Lower leg skin (tissue), 4 donors: Measurements from ENCODE around the gene TMEM169. TPM values are rescaled to one million over a fixed set of nuclear protein-coding genes. Genes with fewer than 3 reads are reported as not detected.

Experiments
- DNase-seq, 2 donors: peaks; one replicate each; pipeline ENCODE4 v3.0.0-alpha.2; 2019; ENCODE audit warnings: low spot score in 2 of 2
- H3K4me3 ChIP-seq: fragments of 200-600 bp; sonication (generic); 2 replicates; pipeline ENCODE4 v1.5.1; 2017; ENCODE audit warnings: mild to moderate bottlenecking, low read depth; ENCODE audit not compliant: poor library complexity, severe bottlenecking
- CTCF ChIP-seq, 3 donors: fragments of 450-650 bp; IDR thresholded peaks; one replicate each; pipeline ENCODE4 v1.5.1; 2016; ENCODE audit warnings: antibody characterized with exemption in 3 of 3, mild to moderate bottlenecking in 3 of 3, moderate library complexity in 2 of 3
- POLR2A ChIP-seq, 2 donors: fragments of 450-650 bp; IDR thresholded peaks; one replicate each; pipeline ENCODE4 v1.6.1; 2016 to 2017; ENCODE audit warnings: antibody characterized with exemption in 2 of 2, mild to moderate bottlenecking in 1 of 2, moderate library complexity in 1 of 2
- WGBS, 2 donors: methylation state at CpG; one replicate each; pipeline ENCODE4 v1.1.5; 2018; 5-methylcytosine and 5-hydroxymethylcytosine counted together
- intact Hi-C: fragments of 100-400 bp; cut with DNase I; formaldehyde crosslinking; loops from one replicate; pipeline ENCODE4 v1.15.0; 2023; ENCODE audit warnings: low total_unique reads
- total RNA-seq, 4 donors: library from RNA; depleted of rRNA; stranded (reverse); fragments of >200 nt; gene quantifications; one replicate each; pipeline ENCODE4 v1.1.0, GENCODE V29; 2016

The TMEM169 gene
- total RNA-seq, 4 donors from 2014 or later: 0.04 to 0.88 (median 0.36) TPM

- intact Hi-C loops: no loop called here
- no peak for DNase-seq
- WGBS, 2 donors: 84% methylated on average over 12 of the region's 12 CpGs
- TF ChIP-seq CTCF (IDR thresholded peaks at IDR 0.05): no peak
- no peak for TF ChIP-seq POLR2A (IDR thresholded peaks at IDR 0.05)
- no peak overlapping the region for H3K4me3 ChIP-seq
Observed at GRCh38 chr2:216071111-216071851, 10.4 kb upstream of the TMEM169 start.

GRCh38 chr2:216072473-216072872, 9.2 kb upstream of the TMEM169 start:
- TF ChIP-seq CTCF (IDR thresholded peaks at IDR 0.05): no peak
- TF ChIP-seq POLR2A (IDR thresholded peaks at IDR 0.05): no peak
- H3K4me3 ChIP-seq: no peak overlapping the region
- no peak for DNase-seq
- intact Hi-C loops: no loop called here

- no peak for DNase-seq
- no peak for TF ChIP-seq POLR2A (IDR thresholded peaks at IDR 0.05)
- no peak for TF ChIP-seq CTCF (IDR thresholded peaks at IDR 0.05)
- no peak overlapping the region for H3K4me3 ChIP-seq
- intact Hi-C loops: no loop called here
Observed at GRCh38 chr2:216073773-216074172, 7.9 kb upstream of the TMEM169 start.

- intact Hi-C loops: no loop called here
- no peak for DNase-seq
- no peak for TF ChIP-seq CTCF (IDR thresholded peaks at IDR 0.05)
- TF ChIP-seq POLR2A (IDR thresholded peaks at IDR 0.05): no peak
- no peak overlapping the region for H3K4me3 ChIP-seq
- WGBS, 2 donors: 48% methylated on average over 1 of the region's 1 CpG
Observed at GRCh38 chr2:216074380-216074779, 7.3 kb upstream of the TMEM169 start.

- no peak for TF ChIP-seq POLR2A (IDR thresholded peaks at IDR 0.05)
- DNase-seq: no peak
- no peak overlapping the region for H3K4me3 ChIP-seq
- WGBS, 2 donors: 83 to 94% methylated on average over 1 of the region's 1 CpG
- intact Hi-C loops: no loop called here
Observed at GRCh38 chr2:216074794-216075193, 6.9 kb upstream of the TMEM169 start.

GRCh38 chr2:216075510-216076485, 5.9 kb upstream of the TMEM169 start:
- intact Hi-C loops: no loop called here
- H3K4me3 ChIP-seq: no peak overlapping the region
- TF ChIP-seq POLR2A (IDR thresholded peaks at IDR 0.05) (no peak), CTCF (IDR thresholded peaks at IDR 0.05) (no peak)
- no peak for DNase-seq
- 86 to 87% methylated on average over 6 of the region's 6 CpGs for WGBS, 2 donors
